GM21825 (cell line): ENCODE results near the gene TANGO6.
"Not testable (repeated sequence)": the region's sequence is repeated elsewhere in the genome, so short reads cannot be mapped to it uniquely, and the experiment has no call there.

Experiments
- ATAC-seq: cut with Tn5 transposase; IDR thresholded peaks from one replicate; pipeline ENCODE4 v1.9.1; 2021; ENCODE audit warnings: mild to moderate bottlenecking, moderate library complexity; ENCODE audit not compliant: unreplicated experiment

TANGO6 gene

DNA sequence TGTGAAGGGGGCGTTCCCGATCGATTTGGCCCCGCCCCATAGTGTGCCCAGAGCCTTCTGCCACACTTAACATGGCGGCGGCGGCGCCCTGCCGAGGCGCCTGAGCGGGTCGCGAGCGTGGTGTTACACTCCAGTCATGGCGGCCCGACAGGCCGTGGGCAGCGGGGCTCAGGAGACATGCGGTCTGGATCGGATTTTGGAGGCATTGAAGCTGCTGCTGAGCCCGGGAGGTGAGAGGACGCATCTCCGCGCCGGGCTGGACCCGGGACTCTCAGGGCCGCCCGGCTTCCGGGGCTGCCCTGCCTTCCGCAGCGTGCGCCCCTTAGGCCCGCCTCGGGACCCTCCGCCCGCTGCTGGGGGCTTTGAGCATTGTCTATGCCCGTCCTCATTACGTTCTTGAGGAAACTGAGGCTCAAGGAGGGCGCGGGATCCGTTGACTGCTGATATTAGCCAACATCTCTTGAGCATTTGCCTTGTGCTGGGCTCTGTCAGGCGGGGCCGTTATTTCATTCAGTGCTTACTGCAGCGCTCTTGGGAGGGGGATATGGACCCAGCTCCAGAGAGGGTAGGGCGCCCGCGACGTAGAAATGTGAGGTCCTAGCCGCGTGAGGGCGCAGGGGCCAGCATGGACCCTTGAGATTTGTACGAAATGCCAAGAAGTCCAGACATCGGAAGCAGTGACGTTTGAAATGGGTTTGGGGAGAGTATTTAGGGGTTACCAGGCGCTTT, at the start of gene TANGO6:
Gene TANGO6, plus strand, starts transcription at position 50 of the 729 bp plus-strand sequence. Its CDS starts 87 bp downstream, at position 137.
- peak; percentile 91 for ATAC-seq

DNA sequence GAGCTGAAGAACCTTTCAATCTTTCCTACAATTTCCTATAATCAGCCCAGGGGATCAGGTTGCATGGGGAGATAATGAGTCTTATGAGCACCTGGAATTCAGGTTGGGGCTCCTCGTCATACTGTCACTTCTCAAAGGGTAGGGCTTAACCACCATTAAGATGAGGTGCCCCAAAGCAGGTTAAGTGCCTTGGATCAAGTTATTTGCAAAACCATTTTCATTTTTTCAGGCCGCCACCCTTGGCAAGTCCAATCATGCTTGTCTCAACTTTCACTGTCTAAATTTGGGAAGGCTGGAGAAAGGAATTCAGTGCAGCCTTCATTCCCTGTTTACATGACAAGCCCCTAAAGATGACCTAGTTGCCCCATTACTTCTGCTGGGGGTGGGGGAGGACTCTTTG, 44.9 kb upstream of the TANGO6 start:
- no peak for ATAC-seq

DNA sequence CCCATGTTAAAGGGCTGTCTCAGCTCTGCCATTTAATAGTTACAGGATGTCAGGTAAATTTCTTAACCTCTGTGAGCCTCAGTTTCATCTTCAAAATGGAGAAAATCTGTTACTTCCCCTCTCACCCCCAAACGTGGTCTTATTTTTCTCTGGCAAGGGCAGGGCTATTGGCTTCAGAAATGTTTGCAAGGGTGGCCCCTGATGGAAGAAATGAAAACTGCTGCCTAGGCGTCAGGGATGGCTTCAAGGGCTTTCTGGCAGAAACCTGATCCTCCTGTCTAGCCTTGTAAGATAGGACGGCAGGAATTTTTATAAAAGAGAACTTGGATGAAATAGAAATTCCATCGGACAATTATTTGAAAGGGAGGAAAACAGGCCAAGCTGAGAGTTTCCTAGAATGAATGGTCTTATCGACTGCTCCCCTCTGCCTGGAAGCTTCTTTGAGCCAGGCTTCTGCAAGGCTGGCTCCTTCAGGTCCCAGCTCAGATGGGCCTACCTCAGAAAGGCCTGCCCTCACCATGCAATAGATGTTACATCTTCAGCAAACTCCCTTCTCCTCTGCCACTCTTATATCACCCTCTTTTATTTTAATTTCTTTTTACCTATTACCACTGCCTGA, 43.0 kb upstream of the TANGO6 start:
- no peak for ATAC-seq

DNA sequence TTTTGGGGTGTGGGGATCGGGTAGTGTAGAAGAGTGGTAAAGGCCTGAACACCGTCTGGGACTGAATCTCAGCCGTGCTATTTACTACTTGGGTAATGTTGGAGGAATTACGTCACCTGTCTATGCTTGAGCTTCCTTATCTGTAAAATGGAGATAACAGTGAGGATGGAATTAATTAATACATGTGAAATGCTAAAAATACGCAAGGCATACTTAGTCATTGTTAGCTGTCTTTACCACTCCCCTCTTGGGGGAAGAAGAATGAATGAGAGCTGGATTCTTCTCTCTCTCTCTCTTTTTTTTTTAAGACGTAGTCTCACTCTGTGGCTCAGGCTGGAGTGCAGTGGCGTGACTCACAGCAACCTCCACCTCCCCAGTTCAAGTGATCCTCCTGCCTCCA, 41.1 kb upstream of the TANGO6 start:
- no peak for ATAC-seq

DNA sequence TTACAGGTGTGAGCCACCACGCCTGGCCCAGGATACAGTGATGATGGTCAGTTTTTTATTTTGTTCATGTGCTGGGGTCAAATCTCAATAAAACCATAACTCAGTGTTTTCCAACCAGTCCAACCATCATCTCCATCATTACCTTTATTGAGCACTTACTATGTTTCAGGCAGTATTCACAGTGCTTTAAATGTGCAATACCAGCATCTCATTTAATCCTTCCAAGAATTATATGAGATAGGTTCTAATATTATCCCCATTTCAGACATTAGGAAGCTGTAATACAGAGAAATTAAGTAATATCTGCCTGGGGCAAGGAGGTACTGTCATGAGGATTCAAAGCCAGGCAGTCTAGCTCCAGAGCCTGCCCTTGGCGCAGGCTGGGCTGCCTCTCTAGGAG, 36.9 kb upstream of the TANGO6 start:
- ATAC-seq, result no peak

DNA sequence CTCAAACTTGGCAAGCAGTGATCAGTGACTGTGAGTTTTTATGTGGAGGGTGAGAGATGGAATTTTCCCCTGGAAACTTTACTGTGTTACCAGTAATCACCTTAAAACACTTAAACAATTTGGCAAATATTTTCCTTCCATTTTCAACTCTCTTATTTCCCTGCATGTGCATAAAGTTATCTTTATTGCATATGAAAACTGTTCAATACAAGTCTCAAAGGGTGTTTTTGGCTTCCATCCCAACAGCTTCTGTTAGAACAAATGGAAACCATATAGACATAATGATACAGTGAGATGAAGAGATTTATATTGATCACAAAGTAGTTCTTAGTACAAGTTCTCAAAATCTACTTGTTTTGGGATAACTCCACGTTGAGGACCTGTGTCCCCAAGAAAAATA, 36.4 kb upstream of the TANGO6 start:
- ATAC-seq, result no peak

DNA sequence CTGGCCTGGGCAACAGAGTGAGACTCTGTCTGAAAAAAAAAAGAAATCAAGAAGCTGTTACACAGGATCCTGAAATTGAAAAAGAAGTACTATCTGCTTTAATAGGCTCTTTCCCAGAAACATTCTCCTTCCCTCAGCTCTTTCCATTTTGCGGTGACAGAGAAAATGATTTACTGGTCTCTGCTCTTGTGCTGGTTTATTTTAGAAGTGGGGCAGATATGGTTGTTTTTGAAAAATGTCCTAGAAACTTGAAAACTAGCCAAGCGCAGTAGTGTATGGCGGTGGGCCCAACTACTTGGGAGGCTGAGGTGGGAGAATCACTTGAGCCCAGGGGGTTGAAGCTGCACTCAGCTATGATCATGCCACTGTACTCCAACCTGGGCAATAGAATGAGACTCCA, 28.8 kb upstream of the TANGO6 start:
- ATAC-seq, result no peak

DNA sequence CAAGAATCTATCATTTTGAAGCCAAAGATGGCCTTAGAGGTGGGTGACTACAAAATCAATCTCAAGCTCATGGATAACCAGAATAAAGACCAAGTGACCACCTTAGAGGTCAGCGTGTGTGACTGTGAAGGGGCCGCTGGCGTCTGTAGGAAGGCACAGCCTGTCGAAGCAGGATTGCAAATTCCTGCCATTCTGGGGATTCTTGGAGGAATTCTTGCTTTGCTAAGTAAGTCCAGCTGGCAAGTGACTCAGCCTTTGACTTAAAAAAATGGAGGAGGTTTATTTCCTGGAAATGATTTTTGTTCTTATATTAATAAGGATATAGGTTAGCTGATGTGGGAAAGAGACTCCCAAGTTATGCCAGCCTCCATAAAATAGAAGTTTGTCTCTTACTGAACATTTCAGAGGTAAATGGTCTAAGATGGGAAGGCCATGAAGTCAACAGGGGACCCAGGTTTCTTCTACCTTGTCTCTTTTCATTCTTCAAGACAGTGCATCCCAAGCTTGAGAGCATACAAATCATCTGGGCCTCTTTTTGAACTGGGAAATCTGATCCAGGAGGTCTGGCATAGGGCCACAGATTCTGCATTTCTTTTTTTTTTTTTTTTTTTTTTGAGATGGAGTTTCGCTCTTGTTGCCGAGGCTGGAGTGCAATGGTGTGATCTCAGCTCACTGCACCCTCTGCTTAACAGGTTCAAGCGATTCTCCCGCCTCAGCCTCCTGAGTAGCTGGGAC, 19.8 kb upstream of the TANGO6 start:
- ATAC-seq, result no peak

DNA sequence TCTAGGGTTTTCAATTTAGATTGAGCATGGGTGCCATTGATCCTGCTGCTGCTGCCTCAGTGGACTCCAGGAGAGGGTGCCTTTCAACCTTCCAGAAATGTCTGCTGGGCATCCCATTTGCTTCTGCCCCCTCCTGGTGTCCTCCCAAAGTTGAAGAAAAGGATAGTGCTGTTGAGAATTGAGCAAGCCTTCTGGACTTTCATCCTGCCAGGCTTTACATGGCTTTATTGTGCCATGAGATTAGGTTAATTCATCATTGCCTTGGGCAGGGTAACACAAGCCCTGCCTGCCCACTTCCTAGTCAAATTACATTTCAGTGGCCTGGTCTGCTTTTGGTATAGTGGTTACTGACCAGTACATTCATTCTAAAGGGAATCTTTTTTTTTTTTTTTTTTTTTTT, 17.9 kb upstream of the TANGO6 start:
- ATAC-seq, result no peak

DNA sequence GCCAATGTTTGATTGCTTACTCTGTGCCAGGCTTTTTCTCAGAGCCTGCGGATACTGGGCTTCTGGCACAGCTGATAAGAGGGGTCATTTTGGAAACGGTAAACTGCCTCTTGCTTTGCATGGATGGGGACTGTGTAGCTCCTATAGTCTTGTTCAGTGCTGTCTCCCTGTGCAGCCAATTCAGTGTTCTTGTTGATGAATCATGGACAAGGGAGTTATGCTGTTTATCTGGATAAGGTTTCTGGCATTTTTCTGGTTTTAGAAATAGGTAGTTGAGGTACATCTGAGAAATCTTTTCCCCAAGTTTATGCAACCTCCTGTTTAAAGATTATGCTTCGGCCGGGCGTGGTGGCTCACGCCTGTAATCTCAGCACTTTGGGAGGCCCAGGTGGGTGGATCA, 16.7 kb upstream of the TANGO6 start:
- ATAC-seq, result no peak

DNA sequence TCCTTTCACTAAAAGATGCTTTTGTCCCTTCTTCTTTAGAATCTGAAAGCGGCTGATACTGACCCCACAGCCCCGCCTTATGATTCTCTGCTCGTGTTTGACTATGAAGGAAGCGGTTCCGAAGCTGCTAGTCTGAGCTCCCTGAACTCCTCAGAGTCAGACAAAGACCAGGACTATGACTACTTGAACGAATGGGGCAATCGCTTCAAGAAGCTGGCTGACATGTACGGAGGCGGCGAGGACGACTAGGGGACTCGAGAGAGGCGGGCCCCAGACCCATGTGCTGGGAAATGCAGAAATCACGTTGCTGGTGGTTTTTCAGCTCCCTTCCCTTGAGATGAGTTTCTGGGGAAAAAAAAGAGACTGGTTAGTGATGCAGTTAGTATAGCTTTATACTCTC, 10.1 kb upstream of the TANGO6 start:
- no peak for ATAC-seq

DNA sequence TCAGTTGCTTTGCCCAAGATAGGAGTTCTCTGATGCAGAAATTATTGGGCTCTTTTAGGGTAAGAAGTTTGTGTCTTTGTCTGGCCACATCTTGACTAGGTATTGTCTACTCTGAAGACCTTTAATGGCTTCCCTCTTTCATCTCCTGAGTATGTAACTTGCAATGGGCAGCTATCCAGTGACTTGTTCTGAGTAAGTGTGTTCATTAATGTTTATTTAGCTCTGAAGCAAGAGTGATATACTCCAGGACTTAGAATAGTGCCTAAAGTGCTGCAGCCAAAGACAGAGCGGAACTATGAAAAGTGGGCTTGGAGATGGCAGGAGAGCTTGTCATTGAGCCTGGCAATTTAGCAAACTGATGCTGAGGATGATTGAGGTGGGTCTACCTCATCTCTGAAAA, 8.8 kb upstream of the TANGO6 start:
- no peak for ATAC-seq

DNA sequence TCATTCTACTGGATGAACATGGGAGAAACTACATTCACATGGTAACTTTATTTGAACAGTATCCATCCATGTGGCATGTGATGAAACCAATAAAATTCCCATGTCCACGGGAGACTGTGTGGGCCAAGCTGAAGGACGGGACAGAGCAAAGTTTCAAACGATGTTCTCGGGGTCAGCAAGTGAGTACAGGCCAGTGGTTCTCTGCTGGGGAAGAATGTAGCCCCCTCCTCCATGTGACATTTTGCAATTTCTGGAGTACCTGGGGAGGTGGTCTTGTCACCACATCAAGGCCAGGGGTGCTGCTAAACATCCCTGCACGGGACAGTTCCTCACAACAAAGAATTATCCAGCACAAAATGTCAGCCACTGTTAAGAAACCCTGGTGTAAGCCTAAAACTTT, 7.4 kb upstream of the TANGO6 start:
- no peak for ATAC-seq

DNA sequence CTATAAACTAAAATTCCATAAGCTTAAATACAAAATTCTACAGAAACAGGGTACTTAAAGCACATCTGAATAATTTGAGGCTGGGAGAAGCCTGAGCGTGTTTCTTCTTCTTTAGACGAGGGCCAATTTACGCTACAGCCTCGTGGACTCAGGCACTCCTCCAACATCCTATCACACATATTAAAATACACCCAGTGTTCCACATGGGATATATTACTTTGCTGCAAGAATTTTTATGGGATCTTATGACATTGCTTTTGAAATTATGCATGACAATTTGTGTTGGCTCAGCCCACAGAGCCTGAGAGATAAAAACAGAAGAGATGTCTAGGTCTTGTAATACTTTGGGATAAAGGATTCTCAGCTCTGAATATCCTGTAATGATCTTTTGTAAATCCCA, 3.5 kb upstream of the TANGO6 start:
- ATAC-seq, result no peak

DNA sequence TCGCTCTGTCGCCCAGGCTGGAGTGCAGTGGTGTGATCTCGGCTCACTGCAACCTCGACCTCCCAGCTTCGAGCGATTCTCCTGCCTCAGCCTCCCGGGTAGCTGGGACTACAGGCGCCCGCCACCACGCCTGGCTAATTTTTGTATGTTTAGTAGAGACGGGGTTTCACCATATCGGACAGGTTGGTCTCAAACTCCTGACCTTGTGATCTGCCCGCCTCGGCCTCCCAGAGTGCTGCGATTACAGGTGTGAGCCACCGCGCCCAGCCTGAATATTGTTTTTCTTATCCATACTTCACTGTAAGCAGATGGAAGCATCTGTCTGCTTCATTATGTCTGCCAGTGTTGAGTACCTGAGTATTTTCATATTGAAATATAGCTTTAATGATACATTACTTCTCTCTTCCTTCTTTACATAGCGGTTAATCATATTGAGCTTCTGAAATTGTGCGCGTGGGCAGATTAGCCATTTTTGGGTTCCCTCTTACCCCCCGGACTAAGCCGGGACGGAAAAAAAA, 308 bp upstream of the TANGO6 start:
- not testable (repeated sequence) for ATAC-seq

DNA sequence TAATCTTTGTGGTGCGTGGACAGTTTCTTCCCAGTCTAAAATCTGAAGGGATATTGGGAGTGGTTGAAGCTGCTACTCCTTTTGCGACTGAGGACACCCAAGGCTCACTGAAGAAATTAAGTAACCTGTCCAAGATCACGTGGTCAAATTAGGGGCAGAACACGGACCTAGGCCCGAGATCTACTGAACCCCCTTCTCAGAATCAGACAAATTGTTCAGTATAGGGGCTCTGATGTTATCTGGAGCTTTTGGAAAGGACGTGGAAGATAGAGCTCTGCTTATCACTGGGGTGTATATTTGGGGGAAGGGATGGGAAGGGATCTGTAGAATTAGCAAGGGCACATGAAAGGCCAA, 857 bp downstream of the TANGO6 start:
- no peak for ATAC-seq

DNA sequence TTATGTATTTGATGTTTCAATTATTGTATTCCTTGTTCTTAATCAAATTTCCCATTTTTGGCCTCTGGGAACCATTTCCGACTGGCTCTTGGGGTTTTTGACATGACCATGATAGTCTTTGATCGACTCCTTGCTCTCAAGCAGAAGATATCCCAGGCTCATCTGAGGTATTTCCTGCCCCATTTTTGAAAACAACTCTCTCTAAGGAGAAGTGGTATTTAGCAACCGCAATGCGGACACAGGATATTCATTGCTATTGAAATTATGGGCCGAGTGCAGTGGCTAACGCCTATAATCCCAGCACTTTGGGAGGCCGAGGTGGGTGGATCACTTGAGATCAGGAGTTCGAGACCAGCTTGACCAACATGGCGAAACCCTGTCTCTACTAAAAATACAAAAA, 5.5 kb downstream of the TANGO6 start:
- no peak for ATAC-seq

DNA sequence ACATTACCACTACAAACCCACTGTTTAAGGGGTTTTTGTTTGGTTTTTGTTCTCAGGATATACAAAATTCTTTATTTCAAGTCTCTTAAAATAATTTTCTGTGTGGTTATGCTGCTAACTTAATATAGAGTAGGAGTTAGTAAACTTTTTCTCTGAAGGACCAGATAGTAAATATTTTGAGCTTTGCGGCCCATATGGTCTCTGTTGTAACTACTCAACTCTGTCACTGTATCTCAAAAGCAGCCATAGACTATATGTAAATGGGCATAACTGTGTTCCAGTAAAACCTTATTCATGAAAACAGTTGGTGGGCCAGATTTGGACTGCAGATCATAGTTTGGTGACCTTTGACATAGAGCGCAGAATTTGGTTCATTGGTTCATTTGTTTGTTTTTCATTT, 7.2 kb downstream of the TANGO6 start:
- ATAC-seq, result no peak

DNA sequence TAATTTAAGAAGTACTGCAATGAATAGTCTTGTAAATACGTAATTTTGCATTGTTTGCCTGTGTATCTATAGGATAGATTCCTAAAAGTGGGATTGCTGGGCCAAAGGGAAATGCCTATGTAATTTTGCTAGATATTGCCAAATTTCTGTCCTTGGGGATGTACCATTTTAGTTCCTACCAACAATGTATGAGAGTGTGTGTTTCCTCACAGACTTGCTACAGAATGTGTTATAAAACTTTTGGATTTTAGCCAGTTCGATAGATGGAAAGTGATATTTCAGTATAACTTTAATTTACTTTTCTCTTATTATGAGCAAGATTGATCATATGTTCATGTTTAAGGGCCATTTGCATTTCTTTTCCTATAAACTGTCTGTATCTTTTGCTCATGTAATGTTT, 8.3 kb downstream of the TANGO6 start:
- ATAC-seq, result no peak

DNA sequence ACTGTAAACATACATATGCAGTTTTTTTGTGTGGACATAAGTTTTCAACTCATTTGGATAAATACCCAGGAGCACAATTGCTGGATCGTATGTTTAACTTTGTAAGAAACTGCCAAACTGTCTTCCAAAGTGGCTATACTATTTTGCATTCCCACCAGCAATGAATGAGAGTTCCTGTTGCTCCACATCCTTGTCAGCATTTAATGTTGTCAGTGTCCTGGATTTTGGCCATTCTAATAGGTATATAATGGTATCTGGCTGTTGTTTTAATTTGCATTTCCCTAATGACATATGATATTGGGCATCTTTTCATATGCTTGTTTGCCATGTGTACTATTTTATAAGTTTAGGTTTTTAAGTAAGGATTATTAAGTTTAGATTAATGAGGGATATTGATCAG, 14.1 kb downstream of the TANGO6 start:
- ATAC-seq, result no peak

DNA sequence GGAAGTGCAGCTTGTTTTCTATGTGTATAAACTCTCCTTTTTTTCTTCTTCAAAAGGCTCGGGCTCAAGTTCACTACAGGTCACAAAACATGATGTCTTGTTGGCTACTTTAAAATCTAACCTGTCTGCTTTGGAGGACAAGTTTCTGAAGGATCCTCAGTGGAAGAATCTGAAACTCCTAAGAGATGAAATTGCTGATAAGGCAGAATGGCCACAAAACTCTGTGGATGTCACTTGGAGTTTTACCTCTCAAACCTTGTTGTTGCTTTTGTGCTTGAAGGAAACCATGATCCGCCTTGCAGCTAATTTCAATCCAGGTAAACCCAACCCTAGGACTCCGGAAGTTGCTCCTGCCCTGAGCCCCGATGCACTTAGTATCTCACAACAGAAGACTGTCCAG, 16.5 kb downstream of the TANGO6 start:
- no peak for ATAC-seq
